Measurements from ENCODE around the gene CHCHD6. TPM values are rescaled to one million over a fixed set of nuclear protein-coding genes. Genes with fewer than 3 reads are reported as not detected.

The CHCHD6 gene, protein sequence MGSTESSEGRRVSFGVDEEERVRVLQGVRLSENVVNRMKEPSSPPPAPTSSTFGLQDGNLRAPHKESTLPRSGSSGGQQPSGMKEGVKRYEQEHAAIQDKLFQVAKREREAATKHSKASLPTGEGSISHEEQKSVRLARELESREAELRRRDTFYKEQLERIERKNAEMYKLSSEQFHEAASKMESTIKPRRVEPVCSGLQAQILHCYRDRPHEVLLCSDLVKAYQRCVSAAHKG
- 59.0 and 65.9 TPM in 2 replicates for total RNA-seq (2014; rRNA removed; shearing (Covaris generic); ENCODE audit: low replicate concordance)

DNA sequence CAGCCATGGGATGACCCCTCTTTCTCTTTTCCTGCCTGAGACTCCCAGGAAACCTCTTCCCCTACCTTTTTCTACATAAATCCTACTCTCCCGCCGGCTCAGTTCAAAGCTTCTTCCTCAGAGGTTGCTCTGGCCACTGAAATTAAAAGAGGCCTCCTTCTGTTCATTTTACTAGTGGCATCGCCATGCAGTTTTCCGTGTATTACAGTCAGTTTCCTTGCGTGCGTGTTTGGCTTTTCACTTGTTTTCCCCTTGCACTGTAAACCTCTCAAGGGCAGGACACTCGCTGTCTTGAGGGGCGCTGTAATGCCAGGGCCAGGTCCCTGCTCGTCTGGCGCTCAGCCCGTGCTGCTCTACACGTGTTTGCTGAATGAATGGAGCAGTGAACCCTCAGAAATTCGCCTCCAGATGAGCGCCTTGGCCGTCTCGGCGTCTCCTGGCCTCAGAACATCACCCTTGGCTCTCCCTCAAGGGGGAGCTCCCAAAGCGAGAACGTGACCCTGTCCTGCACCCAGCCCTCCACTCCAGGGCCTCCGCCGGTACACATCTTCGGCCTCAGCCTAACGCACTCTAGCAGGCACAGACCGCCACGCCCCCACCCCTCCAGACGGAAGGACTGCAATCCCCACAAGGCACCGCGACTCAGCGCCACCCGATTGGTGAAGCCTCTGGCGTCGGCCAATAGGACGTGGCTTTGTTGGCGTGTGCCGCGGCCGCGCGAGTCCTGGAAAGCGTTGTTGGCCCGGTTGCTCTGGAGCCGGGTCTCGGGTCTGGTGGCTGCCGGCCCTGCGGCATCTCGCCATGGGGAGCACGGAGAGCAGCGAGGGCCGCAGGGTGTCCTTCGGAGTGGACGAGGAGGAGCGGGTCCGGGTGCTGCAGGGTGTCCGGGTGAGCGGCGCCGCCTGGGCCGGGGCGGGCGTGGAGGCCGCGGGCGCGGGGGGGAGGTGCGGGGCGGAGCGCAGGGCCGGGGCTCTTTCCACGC, at the start of gene CHCHD6:
CHCHD6 (plus strand) TSS at position 729 of the 982 bp plus-strand sequence; CDS start at position 802, 73 bp downstream.
- peak; percentile 92 for DNase-seq (ENCODE audit: low read depth)
- in situ Hi-C loops (cut with HindIII; ENCODE audit: low pct_unique_long_range_greater_than_20kb, low sequenced_read_pairs), result no loop called here

DNA sequence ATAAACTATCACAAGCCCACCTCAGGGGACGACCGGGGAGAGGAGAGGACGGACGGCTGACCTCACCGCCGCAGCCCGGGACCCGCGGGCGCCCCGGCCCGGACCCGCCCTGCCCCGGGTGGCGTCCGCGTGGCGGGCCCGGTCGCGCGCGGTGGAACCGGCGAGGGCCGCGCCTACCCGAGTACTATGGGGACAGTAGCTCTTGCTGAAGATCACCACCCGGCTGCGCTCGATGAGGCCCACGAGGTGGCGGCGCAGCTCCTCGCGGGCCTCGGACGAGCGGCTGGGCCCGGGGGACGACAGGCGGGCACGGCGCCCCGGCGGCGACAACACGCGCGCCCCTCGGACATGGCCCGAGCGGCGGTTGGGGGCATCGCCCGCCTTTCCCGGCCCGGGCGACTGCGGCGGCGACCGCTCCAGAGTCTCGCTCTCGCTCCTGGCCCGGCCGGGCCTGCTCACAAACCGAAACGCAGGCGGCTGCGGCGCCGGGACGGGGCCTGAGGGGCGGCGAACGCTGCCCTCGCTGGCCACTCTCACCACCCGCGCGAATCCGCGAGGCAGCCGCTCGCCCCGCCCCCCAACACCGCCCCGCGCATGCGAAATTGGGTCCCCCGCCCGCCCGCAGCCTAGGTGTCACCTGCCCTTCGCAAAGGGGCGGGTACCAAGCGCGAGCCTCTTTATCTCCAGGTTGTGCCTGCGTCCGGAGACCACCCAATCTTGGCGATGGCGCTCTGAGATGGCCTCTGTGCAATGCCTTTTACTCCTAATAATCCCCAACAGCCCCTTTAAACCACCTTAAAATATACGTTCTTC, 49.3 kb upstream of the CHCHD6 start, which contains the start of gene TXNRD3:
TXNRD3 (minus strand) TSS at position 554 of the 813 bp plus-strand sequence.
- in situ Hi-C loops (cut with HindIII; ENCODE audit: low pct_unique_long_range_greater_than_20kb, low sequenced_read_pairs), result no loop called here
- peak; percentile 69 for DNase-seq (ENCODE audit: low read depth)

DNA sequence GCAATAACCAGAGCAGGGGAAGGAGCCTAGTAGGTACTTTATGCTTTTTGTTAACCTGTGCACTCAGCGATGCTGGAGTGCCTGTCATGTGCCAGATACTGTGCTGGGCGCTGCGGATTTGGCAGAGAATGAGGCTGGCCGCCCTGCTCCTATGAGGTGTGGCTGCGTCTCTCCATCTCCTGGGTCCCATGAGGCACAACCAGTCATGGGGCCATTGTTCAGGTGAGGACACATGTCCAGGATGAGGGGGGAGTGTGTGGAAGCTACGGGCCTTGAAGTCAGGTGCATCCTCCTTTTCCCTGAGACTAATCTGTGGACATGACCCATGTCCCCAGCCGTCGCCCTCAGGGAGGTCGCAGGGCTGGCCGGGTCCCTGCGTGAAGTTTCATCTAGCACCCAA, 48.2 kb upstream of the CHCHD6 start:
- in situ Hi-C loops (cut with HindIII; ENCODE audit: low pct_unique_long_range_greater_than_20kb, low sequenced_read_pairs), result no loop called here
- DNase-seq (ENCODE audit: low read depth), result no peak

DNA sequence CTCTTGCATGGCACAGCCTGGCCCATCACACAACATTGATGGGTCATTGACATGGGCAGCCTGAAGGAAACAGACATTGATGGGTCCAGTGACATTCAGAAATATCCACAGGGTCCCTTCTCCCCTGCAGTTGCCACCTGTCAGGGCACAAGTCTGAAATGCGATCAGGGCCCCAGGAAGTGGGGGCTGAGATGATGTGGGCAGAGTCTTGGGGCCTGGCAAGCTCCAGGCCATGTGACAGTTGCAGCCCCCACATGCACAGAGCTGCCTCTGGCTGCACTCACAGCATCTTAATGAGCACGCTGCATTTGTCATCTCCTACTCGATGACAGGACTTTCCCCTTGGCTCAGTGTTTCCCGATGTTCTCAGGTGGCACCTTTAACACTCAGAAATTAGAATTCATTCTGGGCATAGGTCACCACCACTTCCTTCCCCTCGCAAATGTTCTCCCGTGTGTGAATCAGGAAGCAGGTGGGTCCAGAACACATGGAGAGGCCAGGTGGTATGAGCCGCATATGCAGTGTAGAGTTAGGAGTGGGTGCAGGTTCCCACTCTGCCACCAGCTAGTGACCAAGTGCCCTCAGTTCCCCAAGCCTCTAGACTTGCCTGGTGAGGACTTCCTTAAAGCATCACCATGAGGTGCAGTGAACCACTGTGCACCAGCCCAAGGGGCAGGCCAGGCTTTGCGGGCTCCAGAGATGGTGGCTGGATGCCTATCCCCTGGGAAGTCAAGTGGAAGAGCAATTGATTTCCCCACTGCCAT, 47.5 kb upstream of the CHCHD6 start:
- DNase-seq (ENCODE audit: low read depth), result no peak
- in situ Hi-C loops (cut with HindIII; ENCODE audit: low pct_unique_long_range_greater_than_20kb, low sequenced_read_pairs), result no loop called here

DNA sequence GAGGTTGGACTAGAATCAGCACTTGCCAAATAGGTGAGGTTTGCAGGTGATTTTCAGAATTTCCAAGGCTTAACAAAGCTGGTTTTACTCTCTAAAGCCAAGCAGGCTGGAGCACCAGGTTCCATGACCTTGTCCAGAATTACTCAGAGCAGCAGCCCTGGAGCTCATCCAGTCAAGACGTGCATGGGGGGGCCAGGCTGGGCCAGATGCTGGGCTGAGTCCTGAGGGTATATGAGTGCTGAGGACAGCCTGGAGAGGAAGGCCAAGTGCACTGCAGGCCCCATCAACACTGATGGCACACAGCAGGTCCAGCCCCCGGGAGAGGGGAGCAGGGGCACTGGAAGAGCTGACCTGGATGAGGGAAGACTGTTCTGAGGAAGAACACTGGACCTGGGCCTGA, 46.1 kb upstream of the CHCHD6 start:
- DNase-seq (ENCODE audit: low read depth), result no peak
- in situ Hi-C loops (cut with HindIII; ENCODE audit: low pct_unique_long_range_greater_than_20kb, low sequenced_read_pairs), result no loop called here

DNA sequence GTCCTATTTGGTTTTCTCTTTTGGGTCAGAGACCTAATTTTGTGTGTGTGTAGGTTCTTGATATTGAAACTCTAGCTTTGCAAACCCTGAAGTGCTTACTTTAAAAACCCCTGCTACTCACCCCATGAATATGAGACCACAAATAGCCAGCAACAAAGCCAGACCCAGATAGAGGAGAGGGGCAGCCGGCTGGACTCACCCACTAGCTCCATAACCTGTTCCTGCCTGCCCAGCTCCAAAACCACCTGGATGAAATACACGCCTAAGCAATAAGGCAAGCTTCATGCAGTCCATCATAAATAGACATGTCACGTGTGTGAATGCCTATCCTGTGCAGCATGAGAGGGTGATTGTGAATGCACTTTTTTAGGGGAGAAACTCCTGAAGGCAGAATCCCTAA, 45.5 kb upstream of the CHCHD6 start:
- in situ Hi-C loops (cut with HindIII; ENCODE audit: low pct_unique_long_range_greater_than_20kb, low sequenced_read_pairs), result no loop called here
- no peak for DNase-seq (ENCODE audit: low read depth)

DNA sequence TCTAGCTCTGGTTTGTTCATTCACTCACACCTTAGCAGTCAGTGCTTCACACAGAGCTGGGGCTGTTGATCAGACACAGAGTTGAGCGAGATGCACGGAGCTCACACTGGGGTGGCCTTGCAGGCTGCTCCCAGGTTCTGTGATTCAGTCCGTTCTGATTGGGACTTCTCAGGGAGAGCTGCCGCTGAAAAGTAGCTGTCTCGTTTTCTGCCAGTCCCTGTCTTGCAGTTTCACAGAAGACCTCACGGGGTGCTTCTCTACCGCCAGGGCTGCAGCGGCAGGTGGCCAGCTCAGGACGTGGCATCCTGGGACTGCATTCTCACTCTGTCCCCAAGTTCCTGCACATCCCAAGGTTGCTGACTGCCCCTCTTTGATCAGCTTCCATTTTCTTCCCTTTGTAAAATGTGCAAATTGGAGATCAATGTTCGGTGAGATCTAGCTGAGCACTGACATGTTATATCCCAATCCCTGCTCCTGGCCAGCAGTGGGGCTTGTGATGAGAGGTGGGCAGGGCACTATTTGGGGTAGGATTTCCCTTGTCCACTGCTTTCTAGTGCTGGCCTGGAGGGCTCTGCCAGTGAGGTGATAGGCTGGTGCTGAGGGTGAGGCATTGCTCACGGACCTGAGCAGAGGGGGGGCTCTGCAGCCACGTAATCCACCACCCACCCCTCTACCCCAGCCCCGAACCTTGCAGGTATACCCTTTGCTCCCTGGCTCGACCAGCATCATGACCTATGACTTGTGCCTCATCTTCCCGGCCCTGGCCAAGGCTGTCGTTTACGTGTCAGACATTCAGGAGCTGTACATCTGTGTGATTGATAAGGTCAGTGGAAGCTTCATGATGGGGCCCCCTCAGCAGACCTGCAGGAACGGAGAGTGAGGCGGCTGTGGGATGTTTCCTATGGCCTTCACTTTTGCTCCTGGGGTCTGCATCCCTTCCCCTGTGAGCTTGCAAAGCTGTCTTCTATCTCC, 43.8 kb upstream of the CHCHD6 start:
- in situ Hi-C loops (cut with HindIII; ENCODE audit: low pct_unique_long_range_greater_than_20kb, low sequenced_read_pairs), result no loop called here
- no peak for DNase-seq (ENCODE audit: low read depth)

DNA sequence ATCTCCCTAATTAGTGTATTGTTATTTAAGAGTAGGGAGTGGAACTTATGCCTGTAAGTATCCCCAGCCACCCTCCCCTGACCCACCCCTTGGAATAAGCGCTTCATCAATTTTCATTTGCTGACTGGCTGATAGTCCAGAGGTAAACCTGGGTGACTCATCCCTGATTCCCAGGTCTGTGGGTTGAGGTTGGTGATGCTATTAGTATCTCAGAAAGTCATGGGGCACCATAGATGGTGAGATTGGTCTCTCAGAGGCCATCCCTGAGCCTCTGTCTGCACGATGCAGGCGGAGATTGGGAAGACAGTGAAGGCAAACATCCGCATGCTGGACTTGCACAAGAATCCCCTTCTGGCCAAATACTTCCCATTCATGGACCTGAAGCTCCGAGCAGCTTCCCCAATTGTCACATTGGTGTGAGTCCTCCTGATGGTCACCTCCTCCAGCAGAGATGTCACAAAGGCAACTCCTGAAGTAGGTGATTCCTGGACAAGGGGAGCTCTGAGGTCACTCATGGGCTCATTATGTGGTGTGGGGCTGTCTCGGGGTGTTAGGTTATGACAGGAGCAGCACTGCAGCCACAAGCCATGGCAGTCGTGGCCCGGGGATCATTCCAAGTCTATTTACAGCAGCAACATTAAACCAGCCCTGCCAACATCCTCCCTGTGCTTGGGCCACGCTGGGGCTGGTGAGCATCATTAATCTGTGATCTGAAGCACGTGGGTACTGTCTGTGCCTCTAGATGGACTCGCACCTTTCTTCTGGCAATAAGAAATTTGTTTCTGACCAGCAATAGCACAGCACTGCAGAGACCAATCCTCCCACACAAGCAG, 42.3 kb upstream of the CHCHD6 start:
- DNase-seq (ENCODE audit: low read depth), result no peak
- in situ Hi-C loops (cut with HindIII; ENCODE audit: low pct_unique_long_range_greater_than_20kb, low sequenced_read_pairs), result no loop called here

DNA sequence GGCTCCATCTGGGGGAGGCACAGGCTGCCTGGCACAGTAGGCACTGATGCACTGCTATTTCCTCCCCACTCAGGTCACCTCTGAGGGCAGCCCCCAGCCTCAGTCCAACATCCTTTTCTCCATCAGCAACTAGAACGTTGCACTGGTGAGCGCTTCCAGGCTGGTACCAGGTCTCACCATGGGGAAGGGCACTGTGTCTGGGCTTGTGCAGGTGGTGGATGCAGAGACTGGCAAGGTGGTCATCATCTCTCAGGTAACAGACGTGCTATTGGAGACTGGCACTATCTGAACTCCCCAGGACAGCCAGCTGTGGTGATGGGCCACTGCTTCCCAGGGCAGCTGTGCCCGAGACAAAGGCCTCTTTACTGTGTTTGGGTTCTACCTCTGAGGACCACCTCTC, 40.8 kb upstream of the CHCHD6 start:
- in situ Hi-C loops (cut with HindIII; ENCODE audit: low pct_unique_long_range_greater_than_20kb, low sequenced_read_pairs), result no loop called here
- DNase-seq (ENCODE audit: low read depth), result no peak

DNA sequence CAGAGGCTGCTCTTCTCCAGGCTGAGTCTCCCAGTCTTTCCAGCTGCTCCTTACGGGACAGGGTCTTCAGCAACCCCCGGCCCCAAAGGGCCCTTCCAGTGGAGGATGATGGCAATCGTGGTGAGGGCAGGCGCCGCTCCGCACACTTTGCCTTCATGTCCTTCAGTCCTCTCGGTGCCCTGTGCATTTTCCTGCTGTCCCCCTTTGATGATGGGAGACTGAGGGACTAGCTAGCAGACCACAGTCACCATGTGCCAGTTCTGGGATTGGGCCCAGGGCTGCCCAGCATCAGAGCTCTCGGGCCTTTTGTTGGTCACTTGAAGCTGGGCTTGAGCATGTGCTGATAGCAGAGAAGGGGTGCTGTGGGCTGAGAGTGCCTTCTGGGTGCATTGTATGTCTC, 40.3 kb upstream of the CHCHD6 start:
- in situ Hi-C loops (cut with HindIII; ENCODE audit: low pct_unique_long_range_greater_than_20kb, low sequenced_read_pairs), result no loop called here
- DNase-seq (ENCODE audit: low read depth), result no peak

DNA sequence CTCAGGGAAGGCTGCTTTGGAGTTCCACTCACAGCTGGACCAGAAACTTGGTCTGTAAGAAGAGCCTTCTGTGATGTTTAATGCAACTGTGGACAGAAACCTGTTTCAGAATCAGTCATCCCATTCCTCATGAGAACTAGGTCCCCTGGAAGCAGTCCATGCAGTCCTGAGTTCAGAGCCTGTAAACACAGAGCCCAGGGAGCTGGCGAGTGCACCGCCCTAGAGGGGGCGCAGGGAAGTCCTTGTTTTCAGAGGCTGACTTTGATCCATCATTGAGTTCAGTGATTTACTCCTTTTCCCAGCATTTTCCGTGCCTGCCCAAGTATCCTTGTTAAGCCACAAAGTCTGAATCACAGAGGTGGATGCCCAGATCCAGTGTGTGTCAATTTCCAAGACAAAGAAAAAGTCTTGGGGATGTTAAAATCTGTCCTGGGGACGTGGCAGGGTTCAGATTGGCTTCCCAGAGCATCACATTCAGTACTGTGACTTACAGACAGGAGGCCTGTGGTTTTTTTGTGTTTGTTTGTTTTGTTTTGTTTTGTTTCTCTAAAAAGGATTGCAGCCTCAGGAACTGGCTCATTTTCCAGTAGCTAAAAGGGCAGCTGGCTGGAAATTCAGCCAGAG, 39.3 kb upstream of the CHCHD6 start:
- in situ Hi-C loops (cut with HindIII; ENCODE audit: low pct_unique_long_range_greater_than_20kb, low sequenced_read_pairs), result no loop called here
- no peak for DNase-seq (ENCODE audit: low read depth)

DNA sequence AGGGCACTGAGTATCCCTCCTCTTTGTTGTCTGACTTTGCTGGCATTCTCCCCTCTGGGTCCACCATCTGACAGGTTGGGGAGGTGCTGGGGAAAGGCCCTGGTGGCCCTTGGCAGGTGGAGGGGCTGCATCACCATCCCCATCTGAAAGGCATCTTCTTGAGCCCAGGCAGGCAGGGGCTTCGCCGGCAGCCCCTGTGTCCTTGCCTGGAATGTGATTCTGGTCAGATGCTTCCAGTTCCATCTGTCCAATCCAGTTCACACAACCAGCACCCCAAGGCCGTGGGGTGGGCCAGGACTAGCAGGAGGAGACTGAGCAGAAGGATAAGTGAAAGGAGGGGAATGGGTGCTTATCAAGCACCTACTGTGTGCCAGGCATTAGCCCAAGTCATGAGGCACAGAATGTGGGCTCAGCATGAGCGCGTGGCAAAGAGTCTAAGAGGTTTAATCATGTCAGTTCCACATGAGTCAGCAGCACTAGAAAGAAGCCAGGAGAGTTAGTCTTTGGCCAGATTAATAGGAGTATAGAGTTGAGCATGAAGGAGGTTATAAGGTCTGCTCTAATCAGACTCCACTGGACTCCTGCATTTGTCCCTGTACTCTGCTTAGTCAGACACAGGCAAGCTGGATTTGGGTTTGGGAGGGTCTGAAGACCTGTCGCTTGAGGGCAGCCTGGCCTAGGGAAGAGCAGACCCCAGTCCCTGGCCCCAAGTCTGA, 38.7 kb upstream of the CHCHD6 start:
- in situ Hi-C loops (cut with HindIII; ENCODE audit: low pct_unique_long_range_greater_than_20kb, low sequenced_read_pairs), result no loop called here
- DNase-seq (ENCODE audit: low read depth), result no peak

DNA sequence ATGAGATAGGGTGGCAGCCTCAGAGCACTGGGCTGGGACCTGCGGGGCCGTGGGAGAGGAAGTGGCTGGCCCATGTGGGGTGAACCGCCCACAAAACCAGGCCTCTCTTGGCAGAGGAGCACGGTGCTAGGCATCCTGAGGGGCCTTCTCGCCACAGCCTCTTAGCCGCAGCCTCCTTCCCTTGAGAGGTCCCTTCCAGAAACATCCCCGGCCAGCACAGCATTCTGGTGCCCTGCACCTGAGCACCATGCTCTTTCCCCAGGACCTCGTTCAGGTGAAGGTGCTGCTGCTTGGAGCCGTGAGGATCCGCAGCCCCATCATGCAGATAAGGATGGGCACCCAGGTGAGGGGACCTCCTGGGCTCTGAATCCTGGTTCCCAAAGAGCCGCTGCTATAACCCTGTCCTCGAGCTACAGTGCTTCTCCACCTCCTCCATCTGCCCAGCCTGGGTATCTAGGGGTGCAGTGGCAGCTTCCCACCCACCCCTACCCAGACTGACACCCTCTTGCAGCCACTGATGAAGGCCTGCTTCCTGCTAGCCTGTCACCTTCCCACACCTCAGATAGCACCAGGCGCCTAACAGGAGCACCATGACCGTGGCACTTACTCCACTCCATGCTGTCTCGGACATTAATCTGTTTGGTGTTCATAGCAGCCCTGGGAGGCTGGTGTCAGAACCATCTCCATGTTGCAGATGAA, 37.9 kb upstream of the CHCHD6 start:
- in situ Hi-C loops (cut with HindIII; ENCODE audit: low pct_unique_long_range_greater_than_20kb, low sequenced_read_pairs), result no loop called here
- no peak for DNase-seq (ENCODE audit: low read depth)

DNA sequence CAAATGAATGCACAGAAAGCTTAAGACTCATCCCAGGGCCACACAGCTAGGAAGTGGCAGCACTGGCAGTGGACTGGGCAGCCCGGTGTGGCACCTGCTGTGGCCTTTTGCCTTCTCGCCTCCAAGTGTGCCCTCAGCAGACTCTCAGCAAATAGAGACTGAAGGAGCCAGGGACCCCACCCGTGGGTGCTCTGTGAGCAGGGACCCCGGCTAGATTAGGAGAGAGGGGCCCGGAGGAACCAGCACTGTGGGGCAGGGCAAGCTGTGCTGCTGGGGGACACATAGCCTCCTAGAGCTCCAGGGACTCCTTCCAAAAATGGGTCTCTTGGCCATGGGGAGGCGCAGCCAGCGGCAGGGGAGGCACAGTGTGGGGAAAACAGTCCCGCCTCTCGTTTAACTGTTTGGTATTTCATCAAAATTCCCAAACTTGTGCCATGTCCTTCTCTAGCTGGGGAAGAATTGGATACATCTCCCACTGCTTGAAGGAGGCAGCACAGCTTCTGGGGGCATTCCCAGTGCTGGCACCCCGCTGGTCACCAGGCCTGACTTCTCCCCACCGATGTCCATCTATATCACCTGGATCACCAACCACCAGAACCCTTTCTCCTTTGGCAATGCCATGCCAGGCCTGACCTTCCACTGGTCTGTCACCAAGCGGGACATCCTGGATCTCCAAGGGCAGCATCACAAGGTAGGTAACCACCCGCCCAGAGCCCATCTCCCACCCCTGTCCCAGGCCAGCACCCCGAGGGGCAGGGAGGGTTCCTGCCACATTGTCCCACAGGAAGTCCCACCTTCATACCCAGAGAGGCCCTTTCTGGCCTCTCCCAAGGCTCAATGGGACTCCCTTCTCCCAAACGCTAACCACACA, 37.1 kb upstream of the CHCHD6 start:
- in situ Hi-C loops (cut with HindIII; ENCODE audit: low pct_unique_long_range_greater_than_20kb, low sequenced_read_pairs), result no loop called here
- no peak for DNase-seq (ENCODE audit: low read depth)

All from Caki2 (cell line).